Liver (tissue), 9 donors: ENCODE results near the gene STAMBPL1. TPM values are rescaled to one million over a fixed set of nuclear protein-coding genes. Genes with fewer than 3 reads are reported as not detected.

Experiments
- DNase-seq: peaks from one replicate; pipeline ENCODE4 v3.0.0-alpha.2; 2017; ENCODE audit warnings: low spot score
- H3K27ac ChIP-seq, 2 donors: one replicate each; pipeline ENCODE4 v1.7.0; 2013; ENCODE audit warnings: inconsistent platforms in 2 of 2, low read length in 2 of 2, control low read depth in 1 of 2, low read depth in 1 of 2, mild to moderate bottlenecking in 1 of 2
- H3K27me3 ChIP-seq, 4 donors: one replicate each; pipeline versions ENCODE4 v1.6.1 to v1.7.0; 2013; ENCODE audit warnings: low read length in 3 of 4, inconsistent platforms in 1 of 4, mild to moderate bottlenecking in 1 of 4, moderate library complexity in 1 of 4; ENCODE audit not compliant: control insufficient read depth in 4 of 4, insufficient read depth in 4 of 4
- H3K36me3 ChIP-seq, 4 donors: one replicate each; pipeline versions ENCODE4 v1.6.1 to v1.7.0; 2013; ENCODE audit warnings: low read length in 3 of 4, mild to moderate bottlenecking in 3 of 4, low read depth in 1 of 4, moderate library complexity in 1 of 4; ENCODE audit not compliant: control insufficient read depth in 4 of 4, insufficient read depth in 3 of 4
- H3K4me1 ChIP-seq, 4 donors: one replicate each; pipeline versions ENCODE4 v1.6.1 to v1.7.0; 2013; ENCODE audit warnings: low read length in 3 of 4, mild to moderate bottlenecking in 3 of 4, moderate library complexity in 1 of 4; ENCODE audit not compliant: control insufficient read depth in 4 of 4, insufficient read depth in 4 of 4
- H3K4me3 ChIP-seq, 3 donors: one replicate each; pipeline versions ENCODE4 v1.6.1 to v1.7.0; 2013; ENCODE audit warnings: low read length in 3 of 3, control low read depth in 1 of 3, low read depth in 1 of 3, mild to moderate bottlenecking in 1 of 3
- H3K9ac ChIP-seq, 2 donors: one replicate each; pipeline ENCODE4 v1.7.0; 2013; ENCODE audit warnings: low read length in 2 of 2, mild to moderate bottlenecking in 2 of 2, moderate library complexity in 2 of 2, control low read depth in 1 of 2, low read depth in 1 of 2
- H3K9me3 ChIP-seq, 4 donors: one replicate each; pipeline versions ENCODE4 v1.6.1 to v1.7.0; 2013; ENCODE audit warnings: low read length in 3 of 4; ENCODE audit not compliant: control insufficient read depth in 4 of 4
- CTCF ChIP-seq: fragments of 150-350 bp; IDR thresholded peaks from 2 replicates; pipeline ENCODE4 v1.5.1; 2017; ENCODE audit warnings: improper control_type of control experiment, low read depth, low read length; ENCODE audit not compliant: missing input control
- EGR1 ChIP-seq, 2 donors: IDR thresholded peaks; 2 replicates each; pipeline ENCODE4 v1.6.1; 2016 to 2018; ENCODE audit warnings: antibody characterized with exemption in 2 of 2, low read depth in 2 of 2
- FOXA1 ChIP-seq: IDR thresholded peaks from 2 replicates; pipeline ENCODE4 v1.6.1; 2016; ENCODE audit warnings: antibody characterized with exemption
- FOXA2 ChIP-seq: IDR thresholded peaks from 2 replicates; pipeline ENCODE4 v1.6.1; 2016; ENCODE audit warnings: antibody characterized with exemption
- HNF4G ChIP-seq: IDR thresholded peaks from 2 replicates; pipeline ENCODE4 v1.6.1; 2016; ENCODE audit warnings: antibody characterized with exemption
- JUND ChIP-seq, 2 donors: IDR thresholded peaks; 2 replicates each; pipeline ENCODE4 v1.6.1; 2016; ENCODE audit warnings: antibody characterized with exemption in 2 of 2
- NR2F2 ChIP-seq: IDR thresholded peaks from 2 replicates; pipeline ENCODE4 v1.6.1; 2016; ENCODE audit warnings: antibody characterized with exemption
- RAD21 ChIP-seq, 2 donors: IDR thresholded peaks; 2 replicates each; pipeline ENCODE4 v1.6.1; 2016; ENCODE audit warnings: antibody characterized with exemption in 2 of 2, mild to moderate bottlenecking in 2 of 2
- REST ChIP-seq: IDR thresholded peaks from 2 replicates; pipeline ENCODE4 v1.6.1; 2016; ENCODE audit warnings: antibody characterized with exemption, mild to moderate bottlenecking
- RXRA ChIP-seq, 2 donors: IDR thresholded peaks; 2 replicates each; pipeline ENCODE4 v1.6.1; 2017 to 2018; ENCODE audit warnings: antibody characterized with exemption in 2 of 2, mild to moderate bottlenecking in 1 of 2
- SP1 ChIP-seq: IDR thresholded peaks from 2 replicates; pipeline ENCODE4 v1.6.1; 2018; ENCODE audit warnings: antibody characterized with exemption, mild to moderate bottlenecking
- TAF1 ChIP-seq: conservative IDR thresholded peaks from 2 replicates; pipeline ENCODE4 v1.6.1; 2016; ENCODE audit warnings: antibody characterized with exemption, mild to moderate bottlenecking
- YY1 ChIP-seq: IDR thresholded peaks from 2 replicates; pipeline ENCODE4 v1.6.1; 2016; ENCODE audit warnings: antibody characterized with exemption, mild to moderate bottlenecking
- ZBTB33 ChIP-seq: IDR thresholded peaks from 2 replicates; pipeline ENCODE4 v1.6.1; 2016; ENCODE audit warnings: antibody characterized with exemption
- WGBS: extraction: QIAGEN DNeasy Blood & Tissue Kit; methylation state at CpG from one replicate; pipeline ENCODE4 v1.1.7; 2013; 5-methylcytosine and 5-hydroxymethylcytosine counted together
- polyA plus RNA-seq, 2 donors: library from polyadenylated mRNA; stranded (reverse) in 1 of 2; unstranded in 1 of 2; fragments of 200-250 nt in 1 of 2; fragments of >200 nt in 1 of 2; fragmentation: Nextera tagmentation in 1 of 2; extraction: Ambion mirVana in 1 of 2; gene quantifications; one replicate each; pipeline versions ENCODE4 v1.2.1 to v1.2.3, GENCODE V29; 2013 to 2015
- total RNA-seq, 2 donors: library from RNA; depleted of rRNA; stranded (reverse); fragments of >200 nt; gene quantifications; one replicate each; pipeline ENCODE4 v1.2.3, GENCODE V29; 2014
- donor health status: healthy.
- donor health status: healthy.
- donor health status: healthy.
- donor health status: healthy.
- donor health status: healthy.

The STAMBPL1 gene
- total and polyA plus RNA-seq, 4 donors = 1.3 to 8.0 (median 3.7) TPM

- TF ChIP-seq REST (no peak), TAF1 (no peak), NR2F2 (no peak), YY1 (no peak), FOXA2 (no peak), CTCF (no peak), RAD21 (IDR thresholded peaks at IDR 0.05) (no peak)
These were observed 36.9 kb upstream of the STAMBPL1 start for GRCh38 chr10:88843171-88843570.

GRCh38 chr10:88848499-88848898 is 31.5 kb upstream of the STAMBPL1 start:
- Histone ChIP-seq H3K4me1 (peaks cover 0 to 11% (median 8%) of the 10 kb centered on the region in 4 donors), H3K9ac (no peak overlapping the region), H3K4me3 (no peak overlapping the region), H3K9me3 (no peaks in the 10 kb centered on the region), H3K27ac (no peak overlapping the region), H3K36me3 (no peaks in the 10 kb centered on the region), H3K27me3 (no peaks in the 10 kb centered on the region)
- TF ChIP-seq RXRA (IDR thresholded peaks at IDR 0.05) (no peak), TAF1 (no peak)
- 30% methylated on average over 1 of the region's 1 CpG for WGBS
- DNase-seq = no peak

More at GRCh38 chr10:88843171-88843570, 36.9 kb upstream of the STAMBPL1 start:
- Histone ChIP-seq H3K9ac (no peak overlapping the region), H3K4me1 (peaks cover 7 to 17% (median 8%) of the 10 kb centered on the region in 4 donors), H3K4me3 (no peak overlapping the region), H3K9me3 (no peaks in the 10 kb centered on the region), H3K27ac (no peak overlapping the region), H3K36me3 (no peaks in the 10 kb centered on the region), H3K27me3 (no peaks in the 10 kb centered on the region)
- WGBS = 91% methylated on average over 4 of the region's 4 CpGs
- DNase-seq = no peak

GRCh38 chr10:88849234-88849633 is 30.8 kb upstream of the STAMBPL1 start:
- 86% methylated on average over 1 of the region's 1 CpG for WGBS
- H3K27me3 ChIP-seq = no peaks in the 10 kb centered on the region
- H3K9me3 ChIP-seq = no peaks in the 10 kb centered on the region
- no peaks in the 10 kb centered on the region for H3K36me3 ChIP-seq
- no peak overlapping the region for H3K27ac ChIP-seq
- no peak for DNase-seq
- no peak overlapping the region for H3K9ac ChIP-seq
- H3K4me1 ChIP-seq = peaks cover 2 to 17% (median 13%) of the 10 kb centered on the region in 4 donors
- H3K4me3 ChIP-seq = no peak overlapping the region
- no peak for TF ChIP-seq EGR1 (IDR thresholded peaks at IDR 0.05; ENCODE audit: low read depth in 2 of 2)
- TF ChIP-seq RAD21 (IDR thresholded peaks at IDR 0.05) = no peak
- no peak for TF ChIP-seq TAF1
- no peak for TF ChIP-seq RXRA (IDR thresholded peaks at IDR 0.05)
- TF ChIP-seq SP1 = no peak
- TF ChIP-seq FOXA2 = no peak
- no peak for TF ChIP-seq HNF4G
- TF ChIP-seq CTCF = no peak
- TF ChIP-seq REST = no peak
- TF ChIP-seq JUND (IDR thresholded peaks at IDR 0.05) = no peak
- TF ChIP-seq FOXA1 = no peak
- no peak for TF ChIP-seq ZBTB33
